Choroid plexus epithelial cell (primary cell): ENCODE data around the gene CAMKK1.

Experiments
- DNase-seq: peaks from one replicate; pipeline ENCODE4 v3.0.0-alpha.2; 2010; ENCODE audit warnings: low read depth
- H3K4me3 ChIP-seq: 2 replicates; pipeline ENCODE4 v1.5.1; 2011; ENCODE audit warnings: low read depth, mild to moderate bottlenecking, control low read depth, low read length, moderate library complexity
- CTCF ChIP-seq: conservative IDR thresholded peaks from 2 replicates; pipeline ENCODE4 v1.5.1; 2011; ENCODE audit warnings: low read depth, mild to moderate bottlenecking, control low read depth, inconsistent platforms, low read length, moderate library complexity

The CAMKK1 gene

DNA sequence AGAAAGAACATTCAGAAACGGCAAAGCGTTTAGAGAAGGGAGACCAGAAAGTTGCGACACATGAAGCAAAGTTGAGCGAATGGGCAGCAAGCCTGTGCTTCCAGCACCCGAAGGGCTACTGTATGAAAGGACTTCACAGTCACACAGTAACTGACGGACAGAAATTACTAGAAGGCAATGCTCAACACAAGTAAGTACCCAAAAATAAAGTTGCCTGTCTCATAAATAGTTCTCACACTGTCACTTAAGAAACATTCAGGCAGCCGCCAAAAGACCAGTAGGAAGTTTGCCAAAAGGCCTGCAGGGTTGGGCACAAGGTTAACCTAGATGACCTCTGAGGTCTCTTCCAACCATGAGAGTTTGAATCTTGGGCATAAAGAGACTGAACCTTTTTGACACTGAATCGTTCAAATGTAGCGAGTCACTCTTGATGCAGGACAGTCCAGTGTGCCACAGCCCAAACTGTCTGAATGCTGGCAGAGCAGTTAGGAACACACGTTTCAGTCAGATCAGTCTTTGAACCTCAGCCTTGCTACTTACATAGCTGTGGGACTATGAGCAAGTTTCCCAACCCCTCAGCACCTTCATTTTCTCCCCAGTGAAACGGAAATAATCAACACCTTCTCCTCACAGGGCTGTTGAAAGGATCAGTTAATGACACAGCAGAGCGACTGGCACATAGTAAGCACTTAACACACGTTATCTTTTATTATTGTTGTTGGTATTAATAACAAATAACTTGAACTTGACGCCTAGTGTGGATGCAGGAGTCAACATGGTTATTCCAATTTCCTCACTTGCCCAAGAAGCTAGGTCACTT lies 57.2 kb downstream of the CAMKK1 start:
- no peak for DNase-seq
- no peak for TF ChIP-seq CTCF

DNA sequence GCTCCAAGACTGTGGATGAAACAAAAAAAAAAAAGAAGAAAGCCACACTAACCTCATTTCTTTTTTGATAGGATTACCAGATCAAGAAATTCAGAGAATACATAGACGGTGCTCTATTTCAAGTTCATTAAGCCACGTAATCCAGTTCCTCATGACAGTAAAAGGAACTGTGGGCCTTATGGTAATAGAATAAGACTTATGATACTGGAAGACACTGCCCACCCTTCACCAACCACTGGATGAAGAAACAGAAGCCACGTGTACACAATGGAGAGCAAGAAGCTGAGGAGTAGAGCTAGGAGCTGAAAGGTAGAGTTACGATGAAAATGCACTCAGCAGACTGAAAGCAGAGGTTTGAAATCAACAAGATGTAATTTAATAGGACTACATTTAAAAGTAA lies 58.0 kb downstream of the CAMKK1 start:
- no peak for TF ChIP-seq CTCF
- DNase-seq, result no peak
- no peak overlapping the region for H3K4me3 ChIP-seq

More for the DNA sequence above, 57.2 kb downstream of the CAMKK1 start:
- no peak overlapping the region for H3K4me3 ChIP-seq

DNA sequence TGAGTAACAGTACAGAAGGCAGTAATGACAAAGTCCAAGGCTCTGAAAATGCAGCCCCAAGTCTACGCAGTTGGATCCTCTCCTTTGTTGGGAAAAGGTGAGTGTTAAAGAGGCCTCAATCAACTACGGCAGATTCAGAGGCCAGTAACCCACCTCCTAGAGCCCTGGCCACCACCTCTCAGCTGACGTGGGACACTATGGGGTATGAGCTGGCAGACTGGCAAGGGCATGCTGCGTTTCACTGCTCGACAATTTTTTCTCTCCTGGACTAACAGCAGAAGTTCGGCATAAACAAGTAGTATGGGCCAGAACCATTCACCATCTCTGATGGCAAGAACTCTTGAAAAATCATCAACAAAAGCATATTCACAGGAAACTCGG lies 64.0 kb downstream of the CAMKK1 start:
- no peak for TF ChIP-seq CTCF
- DNase-seq, result no peak

DNA sequence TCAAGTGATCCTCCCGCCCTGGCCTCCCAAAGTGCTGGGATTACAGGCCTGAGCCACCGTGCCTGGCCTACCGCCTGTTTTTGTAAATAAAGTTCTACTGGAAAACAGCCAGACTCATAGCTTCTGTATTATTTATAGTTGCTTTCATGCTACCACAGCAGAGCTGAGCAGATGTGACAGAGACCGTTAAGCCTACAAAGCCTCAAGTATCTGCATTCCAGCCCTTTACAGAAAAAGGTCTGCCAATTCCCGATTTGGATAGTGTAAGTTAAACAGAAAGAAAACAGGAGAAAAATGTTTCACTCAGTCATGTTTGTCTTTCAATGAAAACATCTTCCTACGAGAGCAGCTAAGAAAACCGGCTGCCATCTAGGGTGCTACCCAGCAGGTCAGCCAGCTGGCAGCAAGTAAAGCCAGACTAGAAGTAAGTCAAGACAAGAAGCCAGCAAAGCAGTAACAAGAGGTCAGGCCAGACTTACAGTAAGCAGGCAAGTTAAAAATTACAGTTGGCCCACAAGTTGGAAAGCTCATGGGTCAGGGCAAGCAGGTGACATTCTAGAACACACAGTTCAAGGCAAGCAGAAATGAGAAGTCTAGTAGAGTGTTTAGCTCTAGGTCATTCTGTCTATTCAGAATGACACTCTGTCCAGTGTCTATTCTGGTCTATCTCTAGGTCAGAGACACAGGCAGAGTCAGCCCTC lies 64.6 kb downstream of the CAMKK1 start:
- peak; percentile 79 for DNase-seq
- no peak for TF ChIP-seq CTCF
- H3K4me3 ChIP-seq, result no peak overlapping the region

More for the DNA sequence above, 64.0 kb downstream of the CAMKK1 start:
- H3K4me3 ChIP-seq, result no peak overlapping the region

GRCh38 chr17:3827124-3827773 lies 65.6 kb downstream of the CAMKK1 start:
- DNase-seq, result peak; percentile 85
- peak; percentile 90 for TF ChIP-seq CTCF
- no peak overlapping the region for H3K4me3 ChIP-seq

- TF ChIP-seq CTCF, result no peak
- DNase-seq, result no peak
- H3K4me3 ChIP-seq, result no peak overlapping the region
These were observed 66.7 kb downstream of the CAMKK1 start for GRCh38 chr17:3826191-3826590.
